ENCODE data around the gene ACOXL. TPM values are rescaled to one million over a fixed set of nuclear protein-coding genes. Genes with fewer than 3 reads are reported as not detected.

The ACOXL gene
- total and polyA plus RNA-seq, 8 donors: 4.7 to 30.3 (median 8.3) TPM

DNA sequence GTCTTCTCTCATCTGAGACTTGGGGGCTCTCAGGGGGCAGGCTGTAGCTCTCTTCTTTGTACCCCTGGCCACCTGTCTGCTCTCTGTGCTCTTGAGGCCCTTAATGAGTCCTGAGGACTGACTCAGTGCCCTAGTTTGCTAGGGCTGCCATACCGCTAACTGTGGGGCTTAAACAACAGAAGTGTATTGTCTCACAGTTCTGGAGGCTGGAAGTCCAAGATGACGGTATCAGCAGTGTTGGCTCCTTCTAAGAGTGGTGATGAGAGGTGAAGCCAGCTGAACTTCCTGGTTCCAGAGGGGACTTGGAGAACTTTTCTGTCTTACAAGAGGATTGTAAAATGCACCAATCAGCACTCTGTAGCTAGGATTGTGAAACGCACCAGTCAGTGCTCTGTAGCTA is 67.0 kb downstream of the ACOXL start:
- intact Hi-C loops (cut with DNase I): no loop called here
- Histone ChIP-seq H3K9me3 (no peaks in the 10 kb centered on the region), H3K4me1 (no peaks in the 10 kb centered on the region), H3K36me3 (peaks cover 0 to 9% of the 10 kb centered on the region in 2 donors), H3K27ac (no peak overlapping the region), H3K4me3 (no peak overlapping the region), H3K27me3 (peaks cover 0 to 22% of the 10 kb centered on the region in 2 donors)
- no peak for ATAC-seq
- TF ChIP-seq CTCF (IDR thresholded peaks at IDR 0.05): no peak
- no peak for DNase-seq

DNA sequence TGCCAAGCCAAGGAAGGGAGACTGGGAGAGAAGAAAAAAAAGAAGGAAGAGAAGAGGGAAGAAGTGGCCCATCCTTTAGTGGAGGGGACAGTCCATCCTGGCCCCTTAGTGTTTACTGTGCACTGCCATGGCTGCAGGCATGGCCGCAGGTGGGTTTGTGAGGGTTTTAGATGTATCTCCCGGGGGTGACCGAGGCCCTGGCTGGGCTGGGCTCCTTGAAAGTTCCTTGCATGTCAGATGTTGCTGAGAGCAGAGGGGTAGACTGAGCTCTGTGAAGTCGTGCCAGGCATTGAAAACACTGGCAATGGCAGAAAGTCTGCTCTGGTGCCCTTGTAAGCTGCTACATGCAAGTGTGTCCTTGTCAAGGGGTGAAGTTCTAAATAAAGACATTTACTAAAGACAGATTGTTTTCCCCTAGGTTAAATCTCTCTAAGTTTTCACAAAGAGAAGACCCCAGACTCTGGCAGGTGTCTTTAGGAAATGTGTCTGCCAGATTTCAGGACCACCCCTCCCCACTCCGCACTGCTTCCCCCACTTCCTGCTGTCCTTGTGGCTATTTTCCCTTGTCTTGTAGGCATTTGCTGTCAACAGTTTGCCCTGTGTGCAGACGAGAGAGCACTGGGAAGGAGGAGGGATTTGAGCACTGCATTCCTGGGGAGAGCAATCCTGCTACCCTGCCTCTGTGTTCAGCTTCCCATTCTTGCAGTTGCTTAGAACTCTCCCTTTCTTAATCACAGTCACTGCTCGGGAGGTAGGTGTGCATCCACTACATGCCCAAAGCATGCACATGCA is 68.4 kb downstream of the ACOXL start:
- DNase-seq: no peak
- Histone ChIP-seq H3K4me1 (no peaks in the 10 kb centered on the region), H3K27ac (no peak overlapping the region), H3K9me3 (no peaks in the 10 kb centered on the region), H3K36me3 (peaks cover 0 to 8% of the 10 kb centered on the region in 2 donors), H3K27me3 (peaks cover 0 to 20% of the 10 kb centered on the region in 2 donors), H3K4me3 (no peak overlapping the region)
- intact Hi-C loops (cut with DNase I): no loop called here
- TF ChIP-seq CTCF (IDR thresholded peaks at IDR 0.05): no peak
- no peak for ATAC-seq

DNA sequence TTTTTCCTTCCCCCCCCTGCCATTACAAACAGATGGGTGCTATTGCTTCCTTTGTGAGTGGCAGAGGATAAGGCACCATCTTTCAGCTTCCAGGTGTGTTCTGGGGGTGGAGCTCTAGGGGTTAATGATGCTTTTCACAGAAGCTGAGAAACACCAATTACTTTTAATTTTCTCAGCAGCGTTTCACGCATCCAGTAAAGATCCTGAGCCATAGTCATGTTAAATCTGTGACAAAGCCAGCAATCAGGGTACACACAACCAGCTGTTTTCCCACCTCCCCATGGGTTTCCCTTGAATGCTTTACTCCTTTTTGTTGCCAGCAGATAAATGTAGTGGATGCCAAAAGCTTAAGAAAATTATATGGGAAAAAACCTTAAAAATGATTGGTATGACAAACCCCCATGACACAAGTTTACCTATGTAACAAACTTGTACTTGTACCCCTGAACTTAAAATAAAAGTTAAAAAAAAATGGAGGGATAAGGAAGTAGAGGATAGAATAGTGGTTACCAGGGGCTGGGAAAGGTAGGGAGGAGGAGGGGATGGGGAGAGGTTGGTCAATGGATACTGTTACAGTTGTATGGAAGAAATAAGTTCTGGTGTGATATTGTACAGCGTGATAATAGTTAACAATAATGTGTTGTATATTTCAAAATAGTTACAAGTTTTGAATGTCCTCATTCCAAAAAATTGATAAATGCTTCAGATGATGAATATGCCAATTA is 70.0 kb downstream of the ACOXL start:
- intact Hi-C loops (cut with DNase I): no loop called here
- ATAC-seq (no peak), DNase-seq (no peak)
- Histone ChIP-seq H3K9me3 (no peaks in the 10 kb centered on the region), H3K36me3 (peaks cover 0 to 8% of the 10 kb centered on the region in 2 donors), H3K27ac (no peak overlapping the region), H3K4me1 (no peaks in the 10 kb centered on the region), H3K27me3 (peaks cover 0 to 25% of the 10 kb centered on the region in 2 donors), H3K4me3 (no peak overlapping the region)
- TF ChIP-seq CTCF (IDR thresholded peaks at IDR 0.05): no peak

DNA sequence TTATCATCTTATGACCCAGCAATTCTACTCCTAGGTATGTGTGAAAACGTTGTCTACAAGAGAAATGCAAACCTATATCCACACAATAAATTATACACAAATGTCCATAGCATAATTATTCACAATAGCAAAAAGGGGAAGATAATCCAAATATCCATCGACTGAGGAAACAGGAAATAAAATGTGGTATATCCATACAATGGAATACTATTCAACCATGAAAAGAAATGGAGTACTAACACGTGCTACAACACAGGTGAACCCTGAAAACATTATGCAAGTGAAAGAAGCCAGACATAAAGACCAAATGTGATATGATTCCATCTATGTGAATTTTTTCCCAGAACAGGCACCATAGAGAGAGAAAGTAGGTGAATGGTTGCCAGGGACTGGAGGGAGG is 72.1 kb downstream of the ACOXL start:
- H3K9me3 ChIP-seq: no peaks in the 10 kb centered on the region
- no peak for ATAC-seq

More for the DNA sequence above, 72.1 kb downstream of the ACOXL start:
- no peaks in the 10 kb centered on the region for H3K4me1 ChIP-seq
- intact Hi-C loops (cut with DNase I): no loop called here
- no peak for TF ChIP-seq CTCF (IDR thresholded peaks at IDR 0.05)
- peaks cover 0 to 25% of the 10 kb centered on the region in 2 donors for H3K27me3 ChIP-seq
- DNase-seq: no peak
- no peak overlapping the region for H3K4me3 ChIP-seq
- H3K36me3 ChIP-seq: peaks cover 0 to 8% of the 10 kb centered on the region in 2 donors
- no peak overlapping the region for H3K27ac ChIP-seq

Measured in left lung (tissue), 10 donors.